IMR-90 (cell line): ENCODE measurements around the gene NDUFS2. TPM values are rescaled to one million over a fixed set of nuclear protein-coding genes. Genes with fewer than 3 reads are reported as not detected.

Experiments
- ATAC-seq: fragments of 200-7000 bp; cut with Tn5 transposase; 2 replicates; pipeline ENCODE4 v1.9.1; 2020; ENCODE audit warnings: low read depth, mild to moderate bottlenecking, moderate library complexity
- BruUV-seq: library from RNA; stranded (reverse); fragments of 400-500 nt; replicated peaks from 2 replicates; lab custom pipeline; 2021; lab: Mats Ljungman, UMichigan
- CTCF ChIA-PET: fragments of 300-600 bp; formaldehyde crosslinking; extraction: SDS; loops from one replicate; lab custom pipeline; 2021; ENCODE audit warnings: antibody characterized with exemption; lab: Yijun Ruan, JAX
- POLR2A ChIA-PET: fragments of 300-600 bp; sonication (Branson Sonifier 250); formaldehyde crosslinking; loops from one replicate; lab custom pipeline; 2022; ENCODE audit warnings: antibody characterized with exemption; ENCODE audit not compliant: unreplicated experiment; lab: Charles Lee
- DNase-seq: peaks from one replicate; pipeline ENCODE4 v3.0.0; 2013
- H2AFZ ChIP-seq: replicated peaks from 2 replicates; pipeline ENCODE3; 2013; ENCODE audit warnings: low read length, mild to moderate bottlenecking; ENCODE audit not compliant: poor library complexity
- H2AK5ac ChIP-seq: 2 replicates; pipeline ENCODE4 v1.6.1; 2013; ENCODE audit warnings: low read depth, low read length, inconsistent platforms
- H2AK9ac ChIP-seq: replicated peaks from 2 replicates; pipeline ENCODE3; 2013; ENCODE audit warnings: mild to moderate bottlenecking, low read depth, low read length, moderate library complexity; ENCODE audit not compliant: poor library complexity
- H2BK120ac ChIP-seq: 2 replicates; pipeline ENCODE4 v1.6.1; 2013; ENCODE audit warnings: low read depth, low read length, inconsistent platforms
- H2BK15ac ChIP-seq: 3 replicates; pipeline ENCODE4 v1.6.1; 2013; ENCODE audit warnings: low read depth, low read length, inconsistent platforms
- H2BK20ac ChIP-seq: 2 replicates; pipeline ENCODE4 v1.6.1; 2013; ENCODE audit warnings: low read depth, mild to moderate bottlenecking, inconsistent platforms, low read length, moderate library complexity
- H2BK5ac ChIP-seq: 2 replicates; pipeline ENCODE4 v1.6.1; 2013; ENCODE audit warnings: mild to moderate bottlenecking, low read depth, low read length, inconsistent platforms; ENCODE audit not compliant: poor library complexity, severe bottlenecking
- H3K14ac ChIP-seq: replicated peaks from 2 replicates; pipeline ENCODE4 v1.6.1; 2013; ENCODE audit warnings: low read depth, low read length, inconsistent platforms
- H3K18ac ChIP-seq: 2 replicates; pipeline ENCODE4 v1.6.1; 2013; ENCODE audit warnings: low read depth, low read length, control low read depth
- H3K23ac ChIP-seq: 2 replicates; pipeline ENCODE4 v1.6.1; 2013; ENCODE audit warnings: low read depth, low read length, inconsistent platforms
- H3K27ac ChIP-seq: 2 replicates; pipeline ENCODE4 v1.5.1; 2013; ENCODE audit warnings: mild to moderate bottlenecking, control low read depth, low read length; ENCODE audit not compliant: insufficient read depth
- H3K27me3 ChIP-seq: 2 replicates; pipeline ENCODE4 v1.6.1; 2013; ENCODE audit warnings: low read length; ENCODE audit not compliant: control insufficient read depth, insufficient read depth
- H3K36me3 ChIP-seq: 2 replicates; pipeline ENCODE4 v1.6.1; 2013; ENCODE audit warnings: low read length, mixed read lengths; ENCODE audit not compliant: control insufficient read depth, insufficient read depth
- H3K4ac ChIP-seq: 2 replicates; pipeline ENCODE4 v1.6.1; 2013; ENCODE audit warnings: low read depth, low read length, inconsistent platforms
- H3K4me1 ChIP-seq: 2 replicates; pipeline ENCODE4 v1.6.1; 2013; ENCODE audit warnings: low read length, mixed read lengths; ENCODE audit not compliant: control insufficient read depth, insufficient read depth
- H3K4me2 ChIP-seq: 2 replicates; pipeline ENCODE4 v1.6.1; 2013; ENCODE audit warnings: low read depth, mild to moderate bottlenecking, control low read depth, low read length, moderate library complexity
- H3K4me3 ChIP-seq: 2 replicates; pipeline ENCODE4 v1.5.1; 2013; ENCODE audit warnings: low read depth, mild to moderate bottlenecking, control low read depth, low read length, moderate library complexity; ENCODE audit not compliant: insufficient read depth
- H3K56ac ChIP-seq: 2 replicates; pipeline ENCODE4 v1.6.1; 2013; ENCODE audit warnings: low read length, inconsistent platforms; ENCODE audit not compliant: insufficient read depth; ENCODE audit errors: extremely low read depth
- H3K79me1 ChIP-seq, 2 experiments: 2 replicates each; pipeline ENCODE4 v1.6.1; 2013; ENCODE audit warnings: low read length in 2 of 2, inconsistent platforms in 1 of 2, low read depth in 1 of 2
- H3K9ac ChIP-seq: 2 replicates; pipeline ENCODE4 v1.6.1; 2013; ENCODE audit warnings: low read depth, low read length, control low read depth
- H3K9me1 ChIP-seq: 2 replicates; pipeline ENCODE4 v1.6.1; 2013; ENCODE audit warnings: low read length, inconsistent platforms; ENCODE audit not compliant: insufficient read depth
- H3K9me3 ChIP-seq: 2 replicates; pipeline ENCODE4 v1.6.1; 2013; ENCODE audit warnings: low read length; ENCODE audit not compliant: control insufficient read depth, insufficient read depth
- H4K20me1 ChIP-seq: 2 replicates; pipeline ENCODE4 v1.6.1; 2013; ENCODE audit warnings: low read length, inconsistent platforms; ENCODE audit not compliant: insufficient read depth
- H4K5ac ChIP-seq: 2 replicates; pipeline ENCODE4 v1.6.1; 2013; ENCODE audit warnings: mild to moderate bottlenecking, low read depth, low read length, control low read depth
- H4K8ac ChIP-seq, 2 experiments: 2 replicates each; pipeline ENCODE4 v1.6.1; 2013; ENCODE audit warnings: low read depth in 2 of 2, low read length in 2 of 2, control low read depth in 1 of 2, inconsistent platforms in 1 of 2
- H4K91ac ChIP-seq: 2 replicates; pipeline ENCODE4 v1.6.1; 2013; ENCODE audit warnings: low read depth, low read length, inconsistent platforms; ENCODE audit not compliant: insufficient read depth
- BHLHE40 ChIP-seq: fragments of 150-350 bp; IDR thresholded peaks from 2 replicates; pipeline ENCODE4 v1.6.1; 2016; ENCODE audit warnings: mild to moderate bottlenecking, low read depth, low read length
- FOS ChIP-seq: fragments of 150-350 bp; IDR thresholded peaks from 2 replicates; pipeline ENCODE4 v1.6.1; 2016; ENCODE audit warnings: low read depth, low read length
- WGBS, 2 experiments: methylation state at CpG; one replicate each; pipeline versions ENCODE4 v1.1.5 to v1.1.7; 2013; ENCODE audit warnings: missing lambda C conversion rate in 2 of 2; ENCODE audit not compliant: insufficient read length in 1 of 2; ENCODE audit errors: extremely low coverage in 2 of 2; 5-methylcytosine and 5-hydroxymethylcytosine counted together
- dilution Hi-C: fragments of 300-500 bp; cut with HindIII; formaldehyde crosslinking; loops from one replicate; pipeline ENCODE4 v1.14.3; 2018; ENCODE audit warnings: low sequenced_read_pairs; ENCODE audit not compliant: unreplicated experiment
- in situ Hi-C: fragments of 300-500 bp; cut with MboI; formaldehyde crosslinking; loops from 3 replicates; pipeline ENCODE4 v1.14.3; 2019; ENCODE audit warnings: low sequenced_read_pairs, inconsistent platforms, mixed read lengths
- intact Hi-C: fragments of 100-400 bp; cut with micrococcal nuclease; formaldehyde crosslinking; loops from 2 replicates; pipeline ENCODE4 v1.10.0; 2022
- microRNA-seq, 2 experiments: library from miRNA; stranded (forward) in 1 of 2; unstranded in 1 of 2; fragments of 10-50 nt in 1 of 2; fragments of <30 nt in 1 of 2; gene quantifications in 1 of 2; microRNA quantifications in 1 of 2; one replicate each; pipeline versions ENCODE3 to v1.1.0; 2013 to 2020; ENCODE audit not compliant: insufficient read depth in 1 of 2, insufficient read length in 1 of 2, unreplicated experiment in 1 of 2
- polyA plus RNA-seq, 3 experiments: library from polyadenylated mRNA; depleted of rRNA; stranded (reverse); fragments of >200 nt; gene quantifications; 2 replicates each; pipeline ENCODE4 v1.2.3, GENCODE V29; 2012; ENCODE audit warnings: low replicate concordance in 1 of 3
- total RNA-seq: library from RNA; depleted of rRNA; stranded (reverse); fragments of >200 nt; gene quantifications from 2 replicates; pipeline ENCODE4 v1.2.3, GENCODE V29; 2012; rRNA removed

NDUFS2 gene
- total and polyA plus RNA-seq, 2 of the 4 experiments (the other 2 are of a cell fraction): 85.5 to 101 TPM

GRCh38 chr1:161261261-161262235 lies 59.4 kb downstream of the NDUFS2 start:
- Histone ChIP-seq H3K9me1 (no peaks in the 10 kb centered on the region), H4K20me1 (no peaks in the 10 kb centered on the region), H2BK15ac (no peak overlapping the region), H3K18ac (no peak overlapping the region), H2BK20ac (no peak overlapping the region), H3K9ac (no peak overlapping the region), H3K14ac (no peak overlapping the region), H3K4me1 (no peaks in the 10 kb centered on the region), H4K5ac (no peak overlapping the region), H2BK120ac (no peak overlapping the region), H2BK5ac (no peak overlapping the region), H3K36me3 (no peaks in the 10 kb centered on the region), H3K27ac (no peak overlapping the region), H3K4me2 (no peak overlapping the region), H2AK5ac (no peak overlapping the region), H2AFZ (no peak overlapping the region), H2AK9ac (no peak overlapping the region), H3K56ac (no peak overlapping the region), H3K4me3 (no peak overlapping the region), H4K8ac (no peak overlapping the region), H3K23ac (no peak overlapping the region), H3K9me3 (peaks cover 11% of the 10 kb centered on the region), H3K79me1 (no peaks in the 10 kb centered on the region), H4K91ac (no peak overlapping the region), H3K4ac (no peak overlapping the region), H3K27me3 (peaks cover 36% of the 10 kb centered on the region)
- no peak for TF ChIP-seq BHLHE40
- no peak for TF ChIP-seq FOS
- intact Hi-C loops: no loop called here
- no peak for ATAC-seq
- WGBS, 2 experiments: 53% methylated on average over 2 of the region's 12 CpGs; no CpG with 5 or more reads in 1 of the 2 experiments
- dilution Hi-C loops: no loop called here
- no peak for DNase-seq
- POLR2A ChIA-PET: no interaction called here
- in situ Hi-C loops: no loop called here
- CTCF ChIA-PET: interaction anchor here (0.6 kb wide), 1 partner anchor 229 kb away, joined by 3 read pairs; no protein-coding TSS in a partner anchor
- BruUV-seq: no TSS peak

Small RNA genes lying within 50 kb of the gene (microRNA-seq; reads per million reads assigned to microRNA genes)
- not detected for gene MIR5187 (ENCODE audit: unreplicated experiment)

Other genes with a start within 250 kb of the NDUFS2 start
- not detected in 2 replicates for gene ITLN2, start 247.6 kb upstream of the NDUFS2 start, total RNA-seq
- not detected in 2 replicates for gene ITLN2, start 247.6 kb upstream of the NDUFS2 start, polyA plus RNA-seq (2012; rRNA removed)
- 0.83 and 2.2 TPM in 2 replicates for gene F11R, start 181.2 kb upstream of the NDUFS2 start, total RNA-seq
- gene F11R, start 181.2 kb upstream of the NDUFS2 start, polyA plus RNA-seq (2012; rRNA removed): 0.47 and 0.79 TPM in 2 replicates
- gene TSTD1, start 163.4 kb upstream of the NDUFS2 start, total RNA-seq: not detected in 2 replicates
- 0.21 TPM in 1 of 2 replicates, not detected in the other for gene TSTD1, start 163.4 kb upstream of the NDUFS2 start, polyA plus RNA-seq (2012; rRNA removed)
- 62.2 and 78.9 TPM in 2 replicates for gene USF1, start 156.4 kb upstream of the NDUFS2 start, total RNA-seq
- 34.6 and 37.1 TPM in 2 replicates for gene USF1, start 156.4 kb upstream of the NDUFS2 start, polyA plus RNA-seq (2012; rRNA removed)
- not detected in 2 replicates for gene ARHGAP30, start 132.5 kb upstream of the NDUFS2 start, total RNA-seq
- gene ARHGAP30, start 132.5 kb upstream of the NDUFS2 start, polyA plus RNA-seq (2012; rRNA removed): 0.02 and 0.03 TPM in 2 replicates
- gene NECTIN4, start 112.8 kb upstream of the NDUFS2 start, total RNA-seq: under 0.01 and 0.18 TPM in 2 replicates
- gene NECTIN4, start 112.8 kb upstream of the NDUFS2 start, polyA plus RNA-seq (2012; rRNA removed): 0.13 and 0.24 TPM in 2 replicates
- 0.18 TPM in 1 of 2 replicates, not detected in the other for gene KLHDC9, start 104.0 kb upstream of the NDUFS2 start, total RNA-seq
- 0.70 and 1.1 TPM in 2 replicates for gene KLHDC9, start 104.0 kb upstream of the NDUFS2 start, polyA plus RNA-seq (2012; rRNA removed)
- gene PFDN2, start 84.3 kb upstream of the NDUFS2 start, total RNA-seq: 62.4 and 166 TPM in 2 replicates
- 179 and 180 TPM in 2 replicates for gene PFDN2, start 84.3 kb upstream of the NDUFS2 start, polyA plus RNA-seq (2012; rRNA removed)
- gene NIT1, start 84.3 kb upstream of the NDUFS2 start, total RNA-seq: 22.8 TPM in 2 replicates
- gene NIT1, start 84.3 kb upstream of the NDUFS2 start, polyA plus RNA-seq (2012; rRNA removed): 33.2 and 33.6 TPM in 2 replicates
- gene DEDD, start 69.7 kb upstream of the NDUFS2 start, total RNA-seq: 35.3 and 47.9 TPM in 2 replicates
- 40.2 and 47.1 TPM in 2 replicates for gene DEDD, start 69.7 kb upstream of the NDUFS2 start, polyA plus RNA-seq (2012; rRNA removed)
- gene UFC1, start 48.4 kb upstream of the NDUFS2 start, total RNA-seq: 134 and 137 TPM in 2 replicates
- gene UFC1, start 48.4 kb upstream of the NDUFS2 start, polyA plus RNA-seq (2012; rRNA removed): 113 and 140 TPM in 2 replicates
- 3.3 and 6.3 TPM in 2 replicates for gene USP21, start 42.9 kb upstream of the NDUFS2 start, total RNA-seq
- 23.8 and 24.7 TPM in 2 replicates for gene USP21, start 42.9 kb upstream of the NDUFS2 start, polyA plus RNA-seq (2012; rRNA removed)
- gene PPOX, start 35.9 kb upstream of the NDUFS2 start, total RNA-seq: 6.1 TPM in 2 replicates
- gene PPOX, start 35.9 kb upstream of the NDUFS2 start, polyA plus RNA-seq (2012; rRNA removed): 14.3 and 14.8 TPM in 2 replicates
- gene B4GALT3, start 24.9 kb upstream of the NDUFS2 start, total RNA-seq: 11.4 and 19.9 TPM in 2 replicates
- gene B4GALT3, start 24.9 kb upstream of the NDUFS2 start, polyA plus RNA-seq (2012; rRNA removed): 36.0 and 41.5 TPM in 2 replicates
- gene ADAMTS4, start 3.3 kb upstream of the NDUFS2 start, total RNA-seq: 0.28 and 0.72 TPM in 2 replicates
- 0.39 and 0.40 TPM in 2 replicates for gene ADAMTS4, start 3.3 kb upstream of the NDUFS2 start, polyA plus RNA-seq (2012; rRNA removed)
- not detected in 2 replicates for gene FCER1G, start 12.9 kb downstream of the NDUFS2 start, total RNA-seq
- gene FCER1G, start 12.9 kb downstream of the NDUFS2 start, polyA plus RNA-seq (2012; rRNA removed): 0.44 and 0.57 TPM in 2 replicates
- gene APOA2, start 21.3 kb downstream of the NDUFS2 start, total RNA-seq: not detected in 2 replicates
- gene APOA2, start 21.3 kb downstream of the NDUFS2 start, polyA plus RNA-seq (2012; rRNA removed): not detected in 2 replicates
- gene TOMM40L, start 23.7 kb downstream of the NDUFS2 start, total RNA-seq: 11.4 and 12.5 TPM in 2 replicates
- 7.7 and 7.9 TPM in 2 replicates for gene TOMM40L, start 23.7 kb downstream of the NDUFS2 start, polyA plus RNA-seq (2012; rRNA removed)
- not detected in 2 replicates for gene NR1I3, start 35.8 kb downstream of the NDUFS2 start, total RNA-seq
- gene NR1I3, start 35.8 kb downstream of the NDUFS2 start, polyA plus RNA-seq (2012; rRNA removed): not detected in 2 replicates
- gene PCP4L1, start 56.4 kb downstream of the NDUFS2 start, total RNA-seq: not detected in 2 replicates
- not detected in 2 replicates for gene PCP4L1, start 56.4 kb downstream of the NDUFS2 start, polyA plus RNA-seq (2012; rRNA removed)
- gene MPZ, start 107.6 kb downstream of the NDUFS2 start, total RNA-seq: 0.18 and 0.28 TPM in 2 replicates
- 0.80 and 0.96 TPM in 2 replicates for gene MPZ, start 107.6 kb downstream of the NDUFS2 start, polyA plus RNA-seq (2012; rRNA removed)
- gene SDHC, start 112.0 kb downstream of the NDUFS2 start, total RNA-seq: 36.1 and 158 TPM in 2 replicates
- 155 and 235 TPM in 2 replicates for gene SDHC, start 112.0 kb downstream of the NDUFS2 start, polyA plus RNA-seq (2012; rRNA removed)
- gene CFAP126, start 165.5 kb downstream of the NDUFS2 start, total RNA-seq: not detected in 2 replicates
- not detected in 2 replicates for gene CFAP126, start 165.5 kb downstream of the NDUFS2 start, polyA plus RNA-seq (2012; rRNA removed)